Measurements from ENCODE around the gene TPM2.

- TF ChIP-seq POLR2A (IDR thresholded peaks at IDR 0.05; ENCODE audit: low read depth, low read length), result 0 out of 2 replicates have a peak, but pooled peaks have one; percentile 37
- TF ChIP-seq TAF1 (IDR thresholded peaks at IDR 0.05; ENCODE audit: low read depth, low read length), result no peak; the same call in 1 of the 2 replicates
- peak; percentile 52; the same call in 1 of the 2 replicates for TF ChIP-seq POLR2AphosphoS5 (IDR thresholded peaks at IDR 0.05; ENCODE audit: low read depth, low read length)
- no peak for TF ChIP-seq PAX5 (IDR thresholded peaks at IDR 0.05; ENCODE audit: insufficient read depth, low read length, severe bottlenecking)
Observed at GRCh38 chr9:35646533-35647265, 43.0 kb downstream of the TPM2 start.
